ENCODE data around the gene CFAP410.

CFAP410 gene

DNA sequence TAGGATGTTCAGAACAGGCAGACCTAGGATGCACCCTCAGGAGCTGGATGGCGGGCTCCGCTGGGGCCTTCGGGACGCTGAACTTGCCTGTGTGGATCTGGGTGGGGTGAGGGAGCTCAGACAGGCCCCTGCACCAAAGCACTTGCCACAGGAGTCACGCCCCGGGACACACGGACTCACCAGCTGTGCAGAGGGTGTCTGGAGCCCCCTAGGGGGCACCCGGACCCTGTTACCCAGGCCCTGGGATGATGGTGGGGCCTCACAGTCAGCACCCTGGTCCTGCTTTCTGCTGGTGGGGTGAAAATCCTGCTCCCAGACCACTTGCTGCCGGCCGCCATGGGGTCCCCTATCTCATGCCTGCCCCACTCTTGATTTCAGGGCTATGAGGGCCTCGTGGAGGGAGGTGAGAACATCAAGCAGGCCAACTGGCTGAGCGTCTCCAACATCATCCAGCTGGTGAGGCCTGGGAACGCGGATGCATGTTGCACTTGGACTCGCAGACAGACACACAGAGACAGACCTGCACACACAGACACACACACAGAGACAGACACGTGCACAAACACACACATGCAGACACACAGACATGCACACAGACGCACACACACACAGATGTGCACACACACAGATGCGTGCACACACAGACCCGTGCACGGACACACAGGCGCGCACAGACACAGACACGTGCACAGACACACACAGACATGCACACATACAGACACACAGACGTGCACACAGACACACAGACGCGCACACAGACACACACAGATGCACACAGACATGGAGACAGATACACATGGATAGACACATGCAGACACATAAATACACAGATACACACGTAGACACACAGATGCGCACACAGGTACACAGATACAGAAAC, 28.3 kb downstream of the CFAP410 start:
- TF ChIP-seq, protein P1, sequence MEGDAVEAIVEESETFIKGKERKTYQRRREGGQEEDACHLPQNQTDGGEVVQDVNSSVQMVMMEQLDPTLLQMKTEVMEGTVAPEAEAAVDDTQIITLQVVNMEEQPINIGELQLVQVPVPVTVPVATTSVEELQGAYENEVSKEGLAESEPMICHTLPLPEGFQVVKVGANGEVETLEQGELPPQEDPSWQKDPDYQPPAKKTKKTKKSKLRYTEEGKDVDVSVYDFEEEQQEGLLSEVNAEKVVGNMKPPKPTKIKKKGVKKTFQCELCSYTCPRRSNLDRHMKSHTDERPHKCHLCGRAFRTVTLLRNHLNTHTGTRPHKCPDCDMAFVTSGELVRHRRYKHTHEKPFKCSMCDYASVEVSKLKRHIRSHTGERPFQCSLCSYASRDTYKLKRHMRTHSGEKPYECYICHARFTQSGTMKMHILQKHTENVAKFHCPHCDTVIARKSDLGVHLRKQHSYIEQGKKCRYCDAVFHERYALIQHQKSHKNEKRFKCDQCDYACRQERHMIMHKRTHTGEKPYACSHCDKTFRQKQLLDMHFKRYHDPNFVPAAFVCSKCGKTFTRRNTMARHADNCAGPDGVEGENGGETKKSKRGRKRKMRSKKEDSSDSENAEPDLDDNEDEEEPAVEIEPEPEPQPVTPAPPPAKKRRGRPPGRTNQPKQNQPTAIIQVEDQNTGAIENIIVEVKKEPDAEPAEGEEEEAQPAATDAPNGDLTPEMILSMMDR (IDR thresholded peaks at IDR 0.05; ENCODE audit: control insufficient read depth, extremely low read depth, insufficient read depth) = no peak
- no peak overlapping the region for H3K4me3 ChIP-seq (ENCODE audit: low read depth, low read length)
- no peak for DNase-seq (ENCODE audit: low read depth)

DNA sequence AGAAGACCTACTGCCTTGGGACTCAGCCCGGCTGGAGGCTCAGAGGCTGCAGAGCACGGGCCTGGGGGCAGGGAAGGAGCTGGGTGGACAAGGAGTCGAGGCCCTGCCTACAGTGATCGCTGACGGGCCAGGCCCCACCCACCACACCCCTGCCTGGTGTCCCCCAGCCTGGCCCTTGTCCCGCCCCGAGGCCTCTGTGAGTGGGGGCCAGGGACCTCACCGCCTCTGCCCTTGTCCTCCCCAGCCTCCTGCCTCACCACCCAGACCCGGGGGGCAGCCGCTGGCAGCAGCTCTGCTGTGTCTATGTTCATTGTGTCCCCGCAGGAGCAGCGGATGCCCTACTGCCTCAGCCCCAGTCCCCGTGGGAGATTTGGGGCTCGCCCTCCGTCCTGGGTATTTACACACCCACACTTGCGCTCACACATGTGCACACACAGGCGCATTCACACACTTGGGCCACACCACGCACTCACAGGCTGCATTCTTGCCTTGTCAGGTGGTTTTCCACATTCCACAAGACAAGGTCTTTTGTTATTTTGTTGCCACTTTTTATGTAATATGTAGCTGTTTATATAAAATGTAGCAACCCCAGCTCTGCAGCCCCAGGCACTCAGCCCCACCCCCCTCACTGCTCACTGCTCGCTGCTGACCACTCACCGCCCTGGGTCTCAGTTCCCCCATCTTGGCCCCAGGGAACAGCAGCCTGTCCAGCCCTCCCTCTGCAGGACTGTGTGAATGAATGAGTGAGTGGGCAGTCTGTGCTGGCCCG, 32.1 kb downstream of the CFAP410 start:
- TF ChIP-seq, protein P1 (IDR thresholded peaks at IDR 0.05; ENCODE audit: control insufficient read depth, extremely low read depth, insufficient read depth) = no peak
- DNase-seq (ENCODE audit: low read depth) = no peak
- no peak overlapping the region for H3K4me3 ChIP-seq (ENCODE audit: low read depth, low read length)

DNA sequence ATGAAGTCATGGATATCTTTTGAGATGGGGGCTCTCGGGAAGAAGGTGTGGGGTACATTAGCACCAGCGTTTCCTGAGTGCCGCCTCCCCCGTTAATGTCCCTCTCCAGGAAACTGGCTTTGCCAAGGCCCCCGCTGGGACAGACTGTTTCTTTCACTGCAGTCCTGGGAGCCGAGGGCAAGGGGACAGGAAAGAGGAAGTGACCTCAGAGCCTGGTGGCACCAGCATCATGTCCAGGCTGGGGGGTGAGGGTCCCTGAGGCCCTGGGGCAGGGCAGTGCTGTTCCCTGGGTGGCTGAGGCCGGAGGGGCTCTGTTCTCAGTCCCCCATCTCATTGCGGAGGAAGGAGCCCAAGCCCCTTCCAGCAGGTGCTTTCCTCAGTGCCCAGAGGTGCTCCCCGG, 33.5 kb downstream of the CFAP410 start:
- no peak for DNase-seq (ENCODE audit: low read depth)
- no peak overlapping the region for H3K4me3 ChIP-seq (ENCODE audit: low read depth, low read length)
- TF ChIP-seq, protein P1 (IDR thresholded peaks at IDR 0.05; ENCODE audit: control insufficient read depth, extremely low read depth, insufficient read depth) = no peak

DNA sequence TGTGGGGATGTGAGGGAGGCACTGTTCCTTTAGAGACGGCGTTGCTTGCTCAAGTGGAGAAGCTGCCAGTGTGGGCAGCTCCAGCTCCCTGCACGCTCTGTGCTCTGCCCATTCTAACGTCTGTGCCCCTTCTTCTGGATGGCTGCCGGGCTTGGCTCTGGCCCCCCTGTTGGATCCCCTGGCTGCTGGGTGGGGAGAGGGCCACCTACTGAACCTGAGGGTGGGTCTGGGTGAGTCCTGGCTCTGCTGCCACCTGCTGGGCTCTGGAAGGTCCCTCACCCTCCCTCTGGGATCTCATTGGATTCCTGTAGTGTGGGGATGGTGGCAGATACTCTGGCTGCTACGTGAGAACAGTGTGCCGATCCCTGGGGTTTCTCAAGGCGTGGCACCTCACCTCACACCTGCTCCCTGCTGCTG, 34.3 kb downstream of the CFAP410 start:
- no peak for DNase-seq (ENCODE audit: low read depth)
- no peak overlapping the region for H3K4me3 ChIP-seq (ENCODE audit: low read depth, low read length)

DNA sequence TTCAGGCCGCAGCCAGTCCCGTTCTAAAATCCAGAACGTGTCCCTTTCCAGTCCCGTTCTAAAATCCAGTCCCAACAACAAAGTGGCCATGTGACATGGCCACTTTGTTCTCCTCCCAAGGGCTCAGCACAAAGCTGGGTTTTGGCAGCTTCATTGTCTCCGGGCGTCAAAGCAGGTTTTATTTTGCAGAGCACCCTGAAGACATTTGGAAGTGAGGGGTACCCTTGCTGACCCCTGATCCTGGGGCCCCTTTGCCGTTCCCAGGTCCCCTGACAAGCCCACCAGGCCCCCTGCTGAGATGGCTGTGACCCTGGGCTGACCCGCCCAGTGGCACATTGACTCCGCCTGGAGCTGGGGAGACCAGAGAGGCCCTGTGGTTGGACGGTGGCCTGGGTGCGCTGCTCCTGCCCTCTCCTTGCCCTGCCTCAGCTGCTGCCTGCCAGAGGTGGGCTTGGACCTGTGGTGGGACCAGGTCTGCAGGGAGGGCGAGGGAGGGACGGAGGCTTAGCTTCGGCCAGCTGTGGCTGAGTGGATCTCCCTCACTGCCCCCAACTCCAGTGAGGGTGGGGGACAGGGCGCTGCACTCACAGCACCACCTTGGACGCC, 35.1 kb downstream of the CFAP410 start:
- TF ChIP-seq, protein P1 (IDR thresholded peaks at IDR 0.05; ENCODE audit: control insufficient read depth, extremely low read depth, insufficient read depth) = no peak
- no peak overlapping the region for H3K4me3 ChIP-seq (ENCODE audit: low read depth, low read length)
- DNase-seq (ENCODE audit: low read depth) = no peak

More for the DNA sequence above, 34.3 kb downstream of the CFAP410 start:
- TF ChIP-seq, protein P1 (IDR thresholded peaks at IDR 0.05; ENCODE audit: control insufficient read depth, extremely low read depth, insufficient read depth) = peak; percentile 61

DNA sequence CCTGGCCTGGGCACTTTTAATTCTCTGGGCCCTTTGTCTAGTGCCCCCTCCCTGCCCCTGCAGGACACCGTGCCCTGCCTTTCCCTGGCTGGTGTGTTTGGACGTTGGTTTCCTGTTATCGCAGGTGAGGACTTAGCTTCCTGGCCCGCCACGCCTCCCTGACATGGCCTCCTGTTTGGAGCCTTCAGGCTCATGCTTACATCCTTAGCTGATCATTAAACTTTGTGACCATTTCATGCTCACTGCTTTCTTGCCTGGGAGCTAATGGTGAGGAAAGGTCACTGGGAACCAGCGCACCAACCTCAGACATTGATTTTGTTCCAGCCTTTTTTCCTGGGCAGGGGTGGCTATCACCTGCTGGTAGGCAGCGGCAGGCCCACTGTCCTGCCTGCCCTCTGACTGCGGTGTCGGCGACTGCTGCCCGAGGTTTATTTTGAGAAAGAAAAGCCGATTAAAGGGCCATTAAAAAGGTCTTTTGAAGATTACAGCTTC, 35.7 kb downstream of the CFAP410 start:
- no peak for DNase-seq (ENCODE audit: low read depth)
- TF ChIP-seq, protein P1 (IDR thresholded peaks at IDR 0.05; ENCODE audit: control insufficient read depth, extremely low read depth, insufficient read depth) = no peak
- H3K4me3 ChIP-seq (ENCODE audit: low read depth, low read length) = no peak overlapping the region

Measured in LNCaP clone FGC (cell line).